Kidney glomerular epithelial cell (primary cell): ENCODE results near the gene VPS29.
"Not testable (repeated sequence)": the region's sequence is repeated elsewhere in the genome, so short reads cannot be mapped to it uniquely, and the experiment has no call there.

Experiments
- DNase-seq: peaks from one replicate; lab custom pipeline; 2025; lab: John Stamatoyannopoulos, UW

The VPS29 gene

DNA sequence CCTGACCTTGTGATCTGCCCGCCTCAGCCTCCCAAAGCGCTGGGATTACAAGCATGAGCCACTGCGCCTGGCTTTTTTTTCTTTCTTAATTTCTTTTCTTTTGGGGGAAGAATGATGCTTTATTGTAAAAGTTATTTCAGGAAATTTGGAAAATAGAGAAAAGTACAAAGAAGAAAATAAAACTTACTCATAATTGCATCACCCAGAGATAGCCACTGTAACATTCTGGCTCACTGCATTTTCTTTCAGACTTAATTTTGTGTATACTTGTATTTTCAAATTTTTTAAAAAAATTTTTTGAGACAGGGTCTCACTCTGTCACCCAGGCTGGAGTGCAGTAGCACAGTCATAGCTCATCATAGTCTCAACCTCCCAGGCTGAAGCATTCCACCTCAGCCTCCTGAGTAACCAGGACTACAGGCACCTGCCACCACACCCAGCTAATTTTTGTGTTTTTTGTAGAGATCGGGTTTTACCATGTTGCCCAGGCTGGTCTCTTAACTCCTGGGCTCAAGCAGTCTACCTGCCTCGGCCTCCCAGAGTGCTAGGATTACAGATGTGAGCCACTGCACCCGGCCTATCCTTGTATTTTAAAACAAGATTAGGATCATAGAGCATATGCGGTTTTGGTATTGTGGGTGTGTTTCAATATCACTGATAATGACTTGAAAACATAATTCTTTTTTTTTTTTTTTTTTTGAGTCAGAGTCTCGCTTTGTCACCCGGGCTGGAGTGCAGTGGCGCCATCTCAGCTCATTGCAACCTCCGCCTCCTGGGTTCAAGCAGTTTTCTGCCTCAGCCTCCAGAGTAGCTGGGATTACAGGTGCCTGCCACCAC lies 19.2 kb upstream of the VPS29 start:
- not testable (repeated sequence) for DNase-seq

GRCh38 chr12:110518014-110518413 lies 16.1 kb upstream of the VPS29 start:
- DNase-seq, result not testable (repeated sequence)

- DNase-seq, result no peak
Observed at GRCh38 chr12:110516995-110517394, 15.1 kb upstream of the VPS29 start.

GRCh38 chr12:110514363-110514762 lies 12.5 kb upstream of the VPS29 start:
- DNase-seq, result no peak

DNA sequence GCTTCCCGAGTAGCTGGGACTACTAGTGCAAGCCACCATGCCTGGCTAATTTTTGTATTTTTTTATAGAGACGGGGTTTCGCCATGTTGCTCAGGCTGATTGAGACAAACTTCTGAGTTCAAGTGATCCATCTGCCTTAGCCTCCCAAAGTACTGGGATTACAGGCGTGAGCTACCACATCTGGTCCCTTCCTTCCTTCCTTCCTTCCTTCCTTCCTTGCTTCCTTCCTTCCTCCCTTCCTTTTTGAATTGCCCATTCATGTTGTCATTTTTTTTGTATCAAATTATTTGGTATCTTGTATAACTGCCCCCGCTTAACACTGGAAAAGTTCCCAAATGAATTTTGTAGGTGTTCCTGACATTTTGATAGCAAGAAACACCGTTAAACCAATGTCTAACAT lies 11.9 kb upstream of the VPS29 start:
- DNase-seq, result no peak

DNA sequence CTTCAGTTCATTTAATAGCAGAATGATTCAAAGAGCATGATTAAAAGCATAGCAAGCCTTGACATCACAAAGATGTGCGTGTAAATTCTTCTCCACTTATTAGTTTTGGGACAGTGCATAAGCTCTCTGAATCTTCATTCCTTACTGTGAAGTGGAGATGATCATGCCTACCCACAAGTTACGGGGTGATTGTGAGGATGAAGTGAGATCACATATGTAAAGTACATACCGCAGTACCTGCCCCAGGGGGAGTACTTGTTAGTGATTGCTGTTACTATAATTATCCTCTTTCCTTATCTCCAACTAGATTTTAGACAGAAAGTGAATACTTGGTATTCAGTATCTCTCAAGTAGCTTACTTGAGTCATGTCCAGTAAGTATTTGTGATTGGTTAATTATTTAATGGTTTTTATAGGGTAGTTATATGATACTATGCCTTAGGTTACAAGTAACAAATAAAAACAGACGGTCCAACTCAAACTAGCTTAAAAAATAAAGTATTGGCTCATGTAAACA lies 6.2 kb upstream of the VPS29 start:
- DNase-seq, result no peak

DNA sequence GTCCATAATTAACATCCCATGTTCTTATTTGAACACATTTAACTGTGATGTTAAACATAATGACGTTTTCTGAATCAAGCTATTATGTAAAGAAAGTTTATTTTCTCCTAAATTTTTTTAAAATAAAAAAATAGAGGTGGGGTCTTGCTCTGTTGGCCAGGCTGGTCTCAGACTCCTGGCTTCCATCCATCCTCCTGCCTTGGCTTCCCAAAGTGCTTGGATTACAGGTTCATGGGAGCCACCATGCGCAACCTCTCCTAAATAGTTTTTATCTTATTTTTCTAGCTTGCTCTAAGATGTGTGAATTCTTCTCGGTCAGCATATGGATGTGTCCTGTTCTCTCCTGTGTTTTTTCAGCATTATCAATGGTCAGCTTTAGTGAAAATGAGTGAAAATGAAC lies 3.4 kb upstream of the VPS29 start:
- no peak for DNase-seq

DNA sequence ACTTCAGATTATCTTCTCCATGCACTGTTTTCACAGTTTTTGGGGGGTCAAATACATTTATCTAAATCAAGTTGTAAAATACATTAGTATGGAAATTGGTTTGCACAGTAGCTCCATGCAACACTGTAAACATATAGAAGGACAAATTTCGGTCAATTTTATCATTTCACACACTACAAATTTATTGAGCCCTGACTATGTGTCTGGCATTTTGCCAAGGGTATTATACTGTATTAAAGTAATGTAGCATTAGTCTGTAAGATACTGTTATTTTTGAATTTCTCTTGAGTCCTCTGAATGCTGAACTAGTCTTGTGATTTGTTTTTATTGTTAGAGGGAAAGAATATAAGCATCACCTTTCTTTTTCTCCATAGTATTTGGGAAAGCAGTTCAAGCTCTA lies 1.5 kb upstream of the VPS29 start:
- no peak for DNase-seq

GRCh38 chr12:110501399-110501751 lies 536 bp downstream of the VPS29 start:
- DNase-seq, result peak; percentile 15

GRCh38 chr12:110498984-110499706 lies 2.8 kb downstream of the VPS29 start:
- no peak for DNase-seq

GRCh38 chr12:110475426-110475825 lies 26.5 kb downstream of the VPS29 start:
- no peak for DNase-seq

DNA sequence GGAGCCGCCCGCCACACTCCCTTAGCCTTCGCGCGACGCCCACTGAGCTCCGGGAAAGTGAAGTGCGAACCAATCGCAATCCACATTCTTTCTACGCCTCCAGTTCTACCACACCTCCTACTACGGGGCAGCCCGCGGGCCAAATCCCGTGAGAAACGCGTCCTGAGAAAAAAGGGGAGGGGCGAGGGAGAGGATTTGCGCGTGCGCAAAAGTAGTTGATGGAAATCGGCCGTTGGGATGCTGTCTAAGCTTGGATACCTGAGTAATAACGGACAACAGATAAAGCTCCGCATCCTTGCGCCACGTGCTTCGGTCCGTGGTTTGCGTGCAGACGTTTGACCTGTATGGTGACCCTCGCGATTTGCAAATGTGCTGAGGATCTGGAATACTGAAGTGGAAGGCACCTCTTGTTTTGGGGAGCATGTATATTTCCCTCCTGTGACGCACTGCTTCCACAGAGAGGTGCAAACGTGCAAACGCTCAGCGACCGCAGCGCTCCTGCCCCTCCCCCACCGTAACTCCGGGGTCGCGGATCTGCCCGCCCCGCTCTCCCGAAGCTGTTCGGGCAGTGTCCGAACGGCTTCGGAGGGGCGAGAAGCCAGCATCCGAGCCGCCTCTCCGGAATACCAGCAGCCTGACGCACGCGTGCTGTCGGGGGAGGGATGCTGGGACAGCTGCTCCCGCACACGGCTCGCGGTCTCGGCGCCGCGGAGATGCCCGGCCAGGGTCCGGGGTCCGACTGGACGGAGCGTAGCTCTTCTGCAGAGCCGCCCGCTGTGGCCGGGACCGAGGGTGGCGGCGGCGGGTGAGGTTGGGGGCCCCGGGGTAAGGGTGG lies 33.5 kb downstream of the VPS29 start, which contains the start of the genes FAM216A and GPN3:
Gene FAM216A, plus strand, starts transcription at position 632 of the 835 bp plus-strand sequence. Its CDS starts 31 bp downstream, at position 663.
Gene GPN3, minus strand, starts transcription at position 44 of the 835 bp plus-strand sequence. CDS start 54 bp downstream, outside the sequence.
- peak; percentile 98 for DNase-seq

DNA sequence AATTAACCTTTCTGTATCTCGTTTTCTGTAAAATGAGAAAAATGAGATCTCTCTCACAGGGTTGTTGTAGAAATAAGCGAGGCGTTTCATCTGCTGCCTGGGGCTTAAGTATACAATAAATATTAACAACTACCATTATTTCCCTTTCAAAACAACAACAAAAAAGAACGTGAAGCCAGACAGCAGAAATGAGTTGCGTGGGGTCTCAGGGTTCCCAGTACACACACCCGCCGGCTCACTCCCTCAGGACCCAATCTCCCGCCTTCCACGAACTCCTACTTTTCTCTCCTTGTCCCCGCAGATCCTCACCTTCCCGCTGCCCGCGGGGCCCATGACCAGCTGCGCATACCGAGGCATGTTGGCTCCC lies 34.1 kb downstream of the VPS29 start:
- DNase-seq, result no peak

DNA sequence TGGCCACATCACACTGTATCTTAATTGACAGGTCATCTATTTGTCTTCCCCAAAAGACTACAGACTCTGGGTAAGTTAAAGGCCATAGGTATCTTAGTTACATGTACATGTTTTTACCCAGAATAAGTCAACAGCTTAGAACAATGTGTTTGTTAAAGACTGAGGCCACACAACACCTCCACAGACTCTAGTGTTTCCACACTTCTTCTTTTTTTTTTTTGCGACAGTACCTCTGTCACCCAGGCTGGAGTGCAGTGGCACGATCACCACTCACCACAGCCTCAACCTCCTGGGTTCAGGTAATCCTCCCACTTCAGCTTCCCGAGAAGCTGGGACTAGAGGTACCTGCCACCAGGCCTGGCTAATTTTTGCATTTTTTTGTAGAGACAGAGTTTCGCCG lies 35.1 kb downstream of the VPS29 start:
- DNase-seq, result no peak

DNA sequence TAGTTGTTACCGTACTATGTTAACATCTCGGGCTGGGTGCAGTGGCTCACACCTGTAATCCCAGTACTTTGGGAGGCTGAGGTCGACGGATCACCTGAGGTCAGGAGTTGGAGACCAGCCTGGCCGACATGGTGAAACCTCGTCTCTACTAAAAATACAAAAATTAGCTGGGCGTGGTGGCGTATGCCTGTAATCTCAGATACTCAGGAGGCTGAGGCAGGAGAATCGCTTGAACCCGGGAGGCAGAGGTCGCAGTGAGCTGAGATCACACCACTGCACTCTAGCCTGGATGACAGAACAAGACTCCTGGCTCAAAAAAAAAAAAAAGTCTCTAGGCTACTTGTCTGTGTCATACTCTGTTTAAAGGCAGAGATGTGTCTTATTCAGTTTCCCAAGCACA lies 36.1 kb downstream of the VPS29 start:
- not testable (repeated sequence) for DNase-seq

GRCh38 chr12:110465024-110465423 lies 36.9 kb downstream of the VPS29 start:
- DNase-seq, result no peak

GRCh38 chr12:110461189-110461588 lies 40.7 kb downstream of the VPS29 start:
- not testable (repeated sequence) for DNase-seq

- no peak for DNase-seq
Observed at GRCh38 chr12:110458756-110459155, 43.2 kb downstream of the VPS29 start.

- no peak for DNase-seq
Observed at GRCh38 chr12:110453569-110454296, 48.2 kb downstream of the VPS29 start.

GRCh38 chr12:110451263-110451662 lies 50.6 kb downstream of the VPS29 start:
- DNase-seq, result no peak

GRCh38 chr12:110449799-110450497 lies 52.0 kb downstream of the VPS29 start, which contains the start of gene ARPC3:
Gene ARPC3, minus strand, starts transcription at chr12:110450337. Its CDS starts 77 bp downstream, at chr12:110450260.
- DNase-seq, result peak; percentile 89
